Fibroblast of mammary gland (primary cell): ENCODE measurements around the gene GYG2.

Experiments used
- DNase-seq: peaks from one replicate; pipeline ENCODE4 v3.0.0-alpha.2; 2010; ENCODE audit warnings: low read depth
- H3K4me3 ChIP-seq: 2 replicates; pipeline ENCODE4 v1.5.1; 2011; ENCODE audit warnings: low read depth, mild to moderate bottlenecking, low read length, moderate library complexity; ENCODE audit not compliant: control insufficient read depth
- TF ChIP-seq, protein P1 (sequence below): conservative IDR thresholded peaks from 2 replicates; pipeline ENCODE4 v1.5.1; 2011; ENCODE audit warnings: low read depth, low read length, inconsistent platforms; ENCODE audit not compliant: control insufficient read depth, insufficient read depth

The GYG2 gene

DNA sequence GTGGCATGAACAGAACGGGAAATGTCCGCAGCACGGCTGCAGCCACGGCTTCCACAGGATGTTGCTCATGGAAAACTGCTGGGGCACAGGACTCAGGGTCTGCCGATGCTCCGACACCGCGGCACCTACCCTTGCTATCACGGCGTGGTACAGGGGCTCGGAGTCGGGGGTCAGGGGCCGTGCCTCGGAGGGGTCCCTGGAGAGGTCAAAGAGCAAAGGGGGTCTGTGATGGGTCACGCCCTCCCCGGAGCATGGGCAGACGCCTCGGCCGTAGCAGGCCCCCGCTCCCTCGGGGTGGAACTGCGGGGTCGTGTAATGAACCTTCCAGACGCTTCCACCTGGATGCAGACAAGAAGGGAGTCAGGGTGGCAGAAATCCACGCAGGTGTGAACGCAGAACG, 78.6 kb downstream of the GYG2 start:
- H3K4me3 ChIP-seq = no peak overlapping the region
- TF ChIP-seq, protein P1, sequence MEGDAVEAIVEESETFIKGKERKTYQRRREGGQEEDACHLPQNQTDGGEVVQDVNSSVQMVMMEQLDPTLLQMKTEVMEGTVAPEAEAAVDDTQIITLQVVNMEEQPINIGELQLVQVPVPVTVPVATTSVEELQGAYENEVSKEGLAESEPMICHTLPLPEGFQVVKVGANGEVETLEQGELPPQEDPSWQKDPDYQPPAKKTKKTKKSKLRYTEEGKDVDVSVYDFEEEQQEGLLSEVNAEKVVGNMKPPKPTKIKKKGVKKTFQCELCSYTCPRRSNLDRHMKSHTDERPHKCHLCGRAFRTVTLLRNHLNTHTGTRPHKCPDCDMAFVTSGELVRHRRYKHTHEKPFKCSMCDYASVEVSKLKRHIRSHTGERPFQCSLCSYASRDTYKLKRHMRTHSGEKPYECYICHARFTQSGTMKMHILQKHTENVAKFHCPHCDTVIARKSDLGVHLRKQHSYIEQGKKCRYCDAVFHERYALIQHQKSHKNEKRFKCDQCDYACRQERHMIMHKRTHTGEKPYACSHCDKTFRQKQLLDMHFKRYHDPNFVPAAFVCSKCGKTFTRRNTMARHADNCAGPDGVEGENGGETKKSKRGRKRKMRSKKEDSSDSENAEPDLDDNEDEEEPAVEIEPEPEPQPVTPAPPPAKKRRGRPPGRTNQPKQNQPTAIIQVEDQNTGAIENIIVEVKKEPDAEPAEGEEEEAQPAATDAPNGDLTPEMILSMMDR = no peak
- no peak for DNase-seq

DNA sequence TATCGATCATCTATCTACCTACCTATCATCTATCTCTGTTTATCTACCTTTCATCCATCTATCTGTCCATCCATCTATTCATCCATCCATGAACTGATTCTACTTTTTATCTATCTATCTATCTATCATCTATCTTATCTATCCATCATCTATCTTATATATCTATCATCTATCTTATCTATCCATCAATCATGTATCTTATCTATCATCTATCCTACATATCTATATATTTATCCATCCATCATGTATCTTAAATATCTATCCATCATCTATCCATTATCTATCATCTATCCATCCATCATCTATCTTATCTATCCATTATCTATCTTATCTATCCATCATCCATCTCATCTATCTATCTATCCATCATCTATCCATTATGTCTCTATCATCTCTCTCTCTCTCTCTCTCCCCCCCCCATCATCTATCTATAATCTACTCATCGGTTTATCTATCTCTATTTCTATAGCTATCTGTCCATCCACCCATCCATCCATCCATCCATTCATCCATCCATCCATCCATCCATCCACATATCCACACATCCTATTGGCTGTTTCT, 79.5 kb downstream of the GYG2 start:
- no peak for DNase-seq
- TF ChIP-seq, protein P1 = no peak
- H3K4me3 ChIP-seq = no peak overlapping the region

DNA sequence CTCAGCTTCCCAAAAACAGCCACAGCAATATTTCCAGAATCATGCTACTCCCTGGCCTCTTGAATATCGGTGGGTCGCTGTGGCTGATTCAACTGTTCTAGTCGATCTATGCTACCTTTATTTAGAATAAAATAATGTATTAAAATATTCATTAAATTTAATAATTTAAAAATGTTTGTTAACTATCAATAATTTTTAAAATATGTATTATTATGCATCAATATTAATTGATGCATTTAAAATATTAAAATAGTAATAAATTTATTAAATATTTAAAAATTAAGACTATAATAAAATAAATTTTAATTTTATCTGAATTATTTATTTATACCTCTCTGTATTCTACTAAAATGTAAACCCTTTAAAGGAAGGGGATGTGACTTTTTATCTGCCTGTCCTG, 81.4 kb downstream of the GYG2 start:
- TF ChIP-seq, protein P1 = no peak

DNA sequence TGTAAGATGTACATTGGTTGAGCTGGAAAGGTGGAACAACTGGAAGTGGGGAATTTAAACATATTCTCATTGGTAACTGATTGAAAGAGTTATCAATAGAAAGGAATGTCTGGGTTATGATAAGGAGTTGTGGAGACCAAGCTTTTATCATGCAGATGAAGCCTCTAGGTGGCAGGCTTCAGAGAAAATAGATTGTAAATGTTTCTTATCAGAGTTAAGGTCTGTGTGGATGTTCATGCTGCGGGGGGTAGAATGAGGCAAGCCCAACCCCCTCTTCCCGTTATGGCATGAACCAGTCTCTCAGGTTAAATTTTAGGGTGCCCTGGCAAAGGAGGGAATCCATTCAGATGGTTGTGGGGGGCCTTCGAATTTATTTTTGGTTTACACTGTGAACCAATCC, 84.4 kb downstream of the GYG2 start:
- no peak overlapping the region for H3K4me3 ChIP-seq
- DNase-seq = no peak
- TF ChIP-seq, protein P1 = peak; percentile 12

More for the DNA sequence above, 81.4 kb downstream of the GYG2 start:
- no peak overlapping the region for H3K4me3 ChIP-seq
- DNase-seq = no peak

DNA sequence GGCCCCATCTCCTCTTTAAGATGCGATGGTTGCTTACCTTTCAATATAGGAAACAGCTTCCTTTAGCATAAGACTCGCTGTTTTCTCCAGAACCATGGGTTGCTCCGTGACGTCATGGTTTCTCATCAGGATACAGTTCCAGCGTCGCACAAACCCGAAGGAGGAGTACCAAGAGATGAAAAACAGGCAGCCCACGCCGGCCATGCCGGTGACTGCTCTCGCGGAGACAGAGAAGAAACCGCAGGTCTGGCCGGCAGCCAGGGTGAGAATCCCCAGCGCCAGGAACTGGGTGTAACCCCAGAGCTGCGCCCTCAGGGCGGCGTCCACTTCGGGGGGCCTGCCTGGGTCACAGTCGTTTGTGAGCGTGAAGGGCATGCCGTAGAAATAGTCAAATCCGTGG, 89.0 kb downstream of the GYG2 start:
- TF ChIP-seq, protein P1 = no peak
- no peak overlapping the region for H3K4me3 ChIP-seq
- DNase-seq = no peak

DNA sequence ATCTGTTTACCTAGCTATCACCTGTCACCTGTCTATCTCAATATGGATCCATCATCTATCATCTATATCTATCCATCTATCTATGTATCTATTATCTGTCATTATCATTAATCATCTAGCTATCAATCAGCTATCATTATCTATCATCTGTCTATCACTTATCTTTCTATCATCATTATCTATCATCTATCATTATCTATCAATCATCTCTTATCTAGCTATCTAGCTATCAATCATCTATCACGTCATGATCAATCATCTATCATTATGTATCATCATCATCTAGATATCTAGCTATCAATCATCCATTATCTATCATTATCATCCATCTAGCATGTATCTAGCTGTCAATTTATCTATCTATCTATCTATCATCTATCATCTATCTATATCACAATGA, 92.5 kb downstream of the GYG2 start:
- TF ChIP-seq, protein P1 = no peak
- no peak overlapping the region for H3K4me3 ChIP-seq
- no peak for DNase-seq

DNA sequence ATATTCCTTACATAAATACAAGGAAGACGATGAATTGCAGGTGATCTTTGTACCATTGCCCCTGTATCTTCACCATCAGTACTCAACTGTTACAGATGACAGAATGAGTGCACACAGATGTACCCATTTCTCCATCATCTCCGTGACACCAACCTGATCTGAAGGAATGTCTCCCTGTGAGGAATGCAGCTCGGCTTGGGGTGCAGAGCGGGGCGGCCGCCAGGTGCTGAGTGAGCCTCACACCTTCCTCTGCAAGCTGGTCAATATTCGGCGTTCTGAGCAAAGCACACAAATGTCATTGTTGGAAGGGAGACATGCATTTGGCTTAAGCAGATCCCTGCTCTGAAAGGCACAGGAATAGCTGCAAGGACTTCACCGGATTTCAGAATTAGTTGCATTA, 93.0 kb downstream of the GYG2 start:
- DNase-seq = no peak

More for the DNA sequence above, 93.0 kb downstream of the GYG2 start:
- TF ChIP-seq, protein P1 = no peak
- no peak overlapping the region for H3K4me3 ChIP-seq
